Caco-2 (cell line): Measurements from ENCODE around the gene FAM118B. TPM values are rescaled to one million over a fixed set of nuclear protein-coding genes. Genes with fewer than 3 reads are reported as not detected.

Experiments used
- BruUV-seq: library from RNA; stranded (reverse); fragments of 400-500 nt; replicated peaks from 2 replicates; lab custom pipeline; 2021; lab: Mats Ljungman, UMichigan
- CTCF ChIA-PET: fragments of 300-600 bp; sonication (Branson Sonifier 250); formaldehyde crosslinking; loops from one replicate; lab custom pipeline; 2022; ENCODE audit warnings: antibody characterized with exemption; lab: Charles Lee
- POLR2A ChIA-PET: fragments of 300-600 bp; sonication (Branson Sonifier 250); formaldehyde crosslinking; loops from one replicate; lab custom pipeline; 2022; ENCODE audit warnings: antibody characterized with exemption; lab: Charles Lee
- DNase-seq, 2 experiments: peaks; one replicate each; pipeline versions ENCODE4 v3.0.0 to v3.0.0-alpha.2; 2020 to 2022
- H3K27me3 ChIP-seq: replicated peaks from 2 replicates; pipeline ENCODE4 v1.6.0; 2011; ENCODE audit warnings: low read length; ENCODE audit not compliant: control insufficient read depth, insufficient read depth
- H3K36me3 ChIP-seq: 2 replicates; pipeline ENCODE4 v1.5.1; 2011; ENCODE audit warnings: low read length; ENCODE audit not compliant: control insufficient read depth, insufficient read depth
- H3K4me1 ChIP-seq: fragments of 250-450 bp; sonication (Bioruptor Pico); 2 replicates; pipeline ENCODE4 v1.5.1; 2020; ENCODE audit warnings: mild to moderate bottlenecking
- H3K4me3 ChIP-seq: 2 replicates; pipeline ENCODE4 v1.5.1; 2011; ENCODE audit warnings: low read depth, mild to moderate bottlenecking, control low read depth, low read length
- H3K9me3 ChIP-seq: fragments of 250-450 bp; sonication (Bioruptor Pico); 2 replicates; pipeline ENCODE4 v1.5.1; 2020; ENCODE audit warnings: mild to moderate bottlenecking, moderate library complexity
- H3K27ac Mint-ChIP-seq: one replicate; pipeline ENCODE4 v1.8.0; 2022; ENCODE audit warnings: mixed read lengths; ENCODE audit not compliant: unreplicated experiment
- H3K27me3 Mint-ChIP-seq: one replicate; pipeline ENCODE4 v1.8.0; 2022; ENCODE audit warnings: mixed read lengths; ENCODE audit not compliant: insufficient read depth, unreplicated experiment
- H3K36me3 Mint-ChIP-seq: one replicate; pipeline ENCODE4 v1.8.0; 2022; ENCODE audit warnings: mild to moderate bottlenecking, mixed read lengths; ENCODE audit not compliant: insufficient read depth, unreplicated experiment
- H3K4me1 Mint-ChIP-seq: one replicate; pipeline ENCODE4 v1.8.0; 2022; ENCODE audit warnings: low read depth, mixed read lengths; ENCODE audit not compliant: unreplicated experiment
- H3K4me3 Mint-ChIP-seq: one replicate; pipeline ENCODE4 v1.8.0; 2022; ENCODE audit warnings: mild to moderate bottlenecking, moderate library complexity, mixed read lengths; ENCODE audit not compliant: unreplicated experiment
- H3K9me3 Mint-ChIP-seq: one replicate; pipeline ENCODE4 v1.8.0; 2022; ENCODE audit warnings: mixed read lengths; ENCODE audit not compliant: unreplicated experiment
- CTCF ChIP-seq, 2 experiments: fragments of 200-600 bp in 1 of 2; IDR thresholded peaks; 1 replicate in 1 of 2; 2 replicates in 1 of 2; pipeline versions ENCODE4 v1.5.1 to v1.8.0; 2011 to 2022; ENCODE audit warnings: antibody characterized with exemption in 1 of 2, control low read depth in 1 of 2, inconsistent platforms in 1 of 2, low read depth in 1 of 2, low read length in 1 of 2, mild to moderate bottlenecking in 1 of 2, moderate library complexity in 1 of 2; ENCODE audit not compliant: insufficient read depth in 1 of 2, severe bottlenecking in 1 of 2, unreplicated experiment in 1 of 2
- intact Hi-C: fragments of 100-400 bp; cut with micrococcal nuclease; formaldehyde crosslinking; loops from one replicate; pipeline ENCODE4 v1.10.0; 2022; ENCODE audit not compliant: unreplicated experiment
- total RNA-seq: library from RNA; stranded (reverse); gene quantifications from 2 replicates; pipeline ENCODE4 v1.2.3, GENCODE V29; 2022

The FAM118B gene
- total RNA-seq, 1 experiment from 2014 or later: 36.5 TPM

GRCh38 chr11:126225295-126225665 is 13.7 kb downstream of the FAM118B start:
- Mint-ChIP-seq H3K36me3 (peaks cover 17% of the 10 kb centered on the region), H3K9me3 (peaks cover 33% of the 10 kb centered on the region), H3K4me3 (no peak overlapping the region), H3K4me1 (no peaks in the 10 kb centered on the region), H3K27me3 (no peaks in the 10 kb centered on the region), H3K27ac (no peak overlapping the region)
- no peak for TF ChIP-seq CTCF (IDR thresholded peaks at IDR 0.05; ENCODE audit: insufficient read depth in 1 of 2, low read depth in 1 of 2, low read length in 1 of 2, severe bottlenecking in 1 of 2, unreplicated experiment in 1 of 2)
- peaks cover 1% of the 10 kb centered on the region; the same call in 1 of the 2 replicates for H3K36me3 ChIP-seq
- ChIA-PET CTCF (no interaction called here), POLR2A (interaction anchor here (0.6 kb wide), 1 partner anchor 258 kb away, joined by 3 read pairs; no protein-coding TSS in a partner anchor)
- DNase-seq: no peak
- intact Hi-C loops: no loop called here
- no peaks in the 10 kb centered on the region for H3K27me3 ChIP-seq
- 0 out of 2 replicates have a peak, but pooled peaks cover 3% of the 10 kb centered on the region for H3K9me3 ChIP-seq
- no peaks in the 10 kb centered on the region for H3K4me1 ChIP-seq
- no peak overlapping the region for H3K4me3 ChIP-seq
- no TSS peak for BruUV-seq

GRCh38 chr11:126226334-126227084 is 14.9 kb downstream of the FAM118B start:
- peaks cover 17% of the 10 kb centered on the region for H3K36me3 Mint-ChIP-seq
- POLR2A ChIA-PET: no interaction called here

More at GRCh38 chr11:126226334-126227084, 14.9 kb downstream of the FAM118B start:
- Mint-ChIP-seq H3K9me3 (peaks cover 33% of the 10 kb centered on the region), H3K4me1 (no peaks in the 10 kb centered on the region), H3K27ac (no peak overlapping the region), H3K27me3 (no peaks in the 10 kb centered on the region), H3K4me3 (no peak overlapping the region)
- BruUV-seq: no TSS peak
- Histone ChIP-seq H3K36me3 (peaks cover 1% of the 10 kb centered on the region; the same call in 1 of the 2 replicates), H3K4me1 (no peaks in the 10 kb centered on the region), H3K27me3 (no peaks in the 10 kb centered on the region), H3K4me3 (no peak overlapping the region), H3K9me3 (0 out of 2 replicates have a peak, but pooled peaks cover 3% of the 10 kb centered on the region)
- intact Hi-C loops: no loop called here
- DNase-seq: no peak
- no peak for TF ChIP-seq CTCF (IDR thresholded peaks at IDR 0.05; ENCODE audit: insufficient read depth in 1 of 2, low read depth in 1 of 2, low read length in 1 of 2, severe bottlenecking in 1 of 2, unreplicated experiment in 1 of 2)
- CTCF ChIA-PET: interaction anchor here (0.6 kb wide), 1 partner anchor 163 kb away, joined by 4 read pairs; no protein-coding TSS in a partner anchor
